Loucy (cell line): ENCODE measurements around the gene HLA-DQA2.

Experiments used
- CTCF ChIP-seq: fragments of 200-600 bp; sonication (generic); conservative IDR thresholded peaks from 2 replicates; pipeline ENCODE4 v1.5.1; 2014; ENCODE audit warnings: mild to moderate bottlenecking, antibody characterized with exemption, low read length
- EZH2phosphoT487 ChIP-seq: fragments of 200-600 bp; IDR thresholded peaks from 2 replicates; pipeline ENCODE4 v1.6.1; 2018; ENCODE audit warnings: antibody characterized with exemption, mild to moderate bottlenecking, moderate library complexity, borderline replicate concordance

DNA sequence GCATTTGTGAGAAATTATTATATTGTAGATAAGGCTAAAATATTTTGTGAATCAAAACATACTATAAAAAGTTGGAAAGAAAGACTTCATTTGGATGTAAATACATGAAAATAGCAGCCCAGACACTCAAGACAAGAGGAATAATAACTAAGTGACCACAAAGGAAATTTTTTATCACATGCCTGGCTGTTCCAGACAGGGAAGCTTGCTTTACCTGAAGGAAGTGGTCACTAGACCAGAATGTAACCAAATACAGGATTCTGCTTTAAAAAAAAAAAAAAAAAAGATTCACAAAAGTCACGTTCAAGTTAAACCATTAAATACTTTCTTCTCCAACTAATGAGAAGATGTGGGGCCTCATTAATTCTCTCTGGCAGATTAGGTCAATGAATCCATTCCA is 31.5 kb downstream of the HLA-DQA2 start:
- TF ChIP-seq CTCF (no peak), EZH2phosphoT487 (no peak)
